ENCODE data around the gene UCK1. TPM values are rescaled to one million over a fixed set of nuclear protein-coding genes. Genes with fewer than 3 reads are reported as not detected.
"Not testable (repeated sequence)": the region's sequence is repeated elsewhere in the genome, so short reads cannot be mapped to it uniquely, and the experiment has no call there.

The UCK1 gene
- total and polyA plus RNA-seq, 11 donors: 16.4 to 45.1 (median 24.9) TPM

GRCh38 chr9:131554087-131554842, 23.2 kb upstream of the UCK1 start:
- ATAC-seq (no peak), DNase-seq (no peak)
- 24 to 36% (median 30%) methylated on average over 8 to 60 of the region's 60 CpGs for WGBS, 4 donors
- peaks cover 0 to 3% (median 0%) of the 10 kb centered on the region in 12 donors for H3K4me1 ChIP-seq
- no peak overlapping the region for H3K27ac ChIP-seq
- intact Hi-C loops (cut with DNase I): no loop called here
- TF ChIP-seq POLR2A (IDR thresholded peaks at IDR 0.05): no peak
- no peak for TF ChIP-seq CTCF (IDR thresholded peaks at IDR 0.05)
- peaks cover 9 to 44% (median 24%) of the 10 kb centered on the region in 9 donors for H3K27me3 ChIP-seq
- no peaks in the 10 kb centered on the region for H3K36me3 ChIP-seq
- no peak overlapping the region for H3K4me3 ChIP-seq
- H3K9me3 ChIP-seq: no peaks in the 10 kb centered on the region

GRCh38 chr9:131552030-131552429, 21.0 kb upstream of the UCK1 start:
- ATAC-seq: no peak
- no peak for TF ChIP-seq POLR2A (IDR thresholded peaks at IDR 0.05)
- TF ChIP-seq CTCF (IDR thresholded peaks at IDR 0.05): no peak
- Histone ChIP-seq H3K27ac (no peak overlapping the region), H3K27me3 (peaks cover 12 to 63% (median 41%) of the 10 kb centered on the region in 9 donors), H3K4me3 (no peak overlapping the region), H3K9me3 (no peaks in the 10 kb centered on the region), H3K4me1 (peaks cover 0 to 5% (median 0%) of the 10 kb centered on the region in 12 donors), H3K36me3 (no peaks in the 10 kb centered on the region)
- intact Hi-C loops (cut with DNase I): no loop called here
- no peak for DNase-seq
- 86 to 95% (median 90%) methylated on average over 6 of the region's 6 CpGs for WGBS, 4 donors

GRCh38 chr9:131550465-131550864, 19.4 kb upstream of the UCK1 start:
- H3K4me3 ChIP-seq; H3K9me3 ChIP-seq; H3K27ac ChIP-seq; DNase-seq; ATAC-seq; H3K36me3 ChIP-seq; intact Hi-C loops (cut with DNase I): not testable (repeated sequence)
- 65 to 75% (median 69%) methylated on average over 8 of the region's 8 CpGs for WGBS, 4 donors
- peaks cover 0 to 20% (median 8%) of the 10 kb centered on the region in 12 donors for H3K4me1 ChIP-seq
- peaks cover 23 to 68% (median 49%) of the 10 kb centered on the region in 9 donors for H3K27me3 ChIP-seq

- DNase-seq; H3K36me3 ChIP-seq; H3K9me3 ChIP-seq; H3K27ac ChIP-seq; ATAC-seq; intact Hi-C loops (cut with DNase I); H3K4me3 ChIP-seq: not testable (repeated sequence)
- H3K4me1 ChIP-seq: peaks cover 0 to 20% (median 8%) of the 10 kb centered on the region in 12 donors
- 70 to 90% (median 75%) methylated on average over 10 of the region's 10 CpGs for WGBS, 4 donors
- H3K27me3 ChIP-seq: peaks cover 14 to 65% (median 51%) of the 10 kb centered on the region in 9 donors
Measured at GRCh38 chr9:131549186-131549585, 18.1 kb upstream of the UCK1 start.

- Histone ChIP-seq H3K4me1 (peaks cover 0 to 20% (median 8%) of the 10 kb centered on the region in 12 donors), H3K4me3 (peak overlapping the region in 10 of 12 donors; percentile 1 to 41 (median 26)), H3K36me3 (no peaks in the 10 kb centered on the region), H3K27me3 (peaks cover 11 to 57% (median 39%) of the 10 kb centered on the region in 9 donors), H3K9me3 (peaks cover 0 to 27% (median 16%) of the 10 kb centered on the region in 12 donors), H3K27ac (no peak overlapping the region)
- 3 to 7% (median 5%) methylated on average over 28 to 49 of the region's 49 CpGs for WGBS, 4 donors
- intact Hi-C loops (cut with DNase I): no loop called here
- no peak for DNase-seq
- peak in 2 of 4 donors; percentile 18 to 20 for ATAC-seq
- no peak for TF ChIP-seq POLR2A (IDR thresholded peaks at IDR 0.05)
- TF ChIP-seq CTCF (IDR thresholded peaks at IDR 0.05): no peak
Measured at GRCh38 chr9:131546336-131547084, 15.4 kb upstream of the UCK1 start.
